ENCODE results near the gene FRYL. TPM values are rescaled to one million over a fixed set of nuclear protein-coding genes. Genes with fewer than 3 reads are reported as not detected.

The FRYL gene
- total RNA-seq, 6 experiments from 2014 or later, result 15.9 to 27.2 (median 23.3) TPM

- no peaks in the 10 kb centered on the region for H3K9me3 ChIP-seq
- no peak overlapping the region for H3K4me3 ChIP-seq
- no peaks in the 10 kb centered on the region for H3K27me3 ChIP-seq
- no peaks in the 10 kb centered on the region for H3K4me1 ChIP-seq
- 10% methylated on average over 3 of the region's 3 CpGs for WGBS (ENCODE audit: insufficient coverage, low coverage, low lambda C conversion rate, missing lambda C conversion rate)
- peak in 1 of 3 donors; percentile 63 for DNase-seq
- H3K27ac ChIP-seq, result no peak overlapping the region
- intact Hi-C loops (cut with DNase I), result loop anchor here in 1 of 2 donors (10.0 kb wide), 1 partner anchor 386 kb away; no protein-coding TSS in a partner anchor
- peak; percentile 98 to 100 (median 99) for ATAC-seq
- TF ChIP-seq CTCF (IDR thresholded peaks at IDR 0.05) (peak; percentile 81 to 95 (median 82)), POLR2A (IDR thresholded peaks at IDR 0.05) (no peak)
- peaks cover 0 to 23% (median 5%) of the 10 kb centered on the region in 4 donors for H3K36me3 ChIP-seq
Observed at GRCh38 chr4:48578132-48578968, 201.7 kb downstream of the FRYL start.

DNA sequence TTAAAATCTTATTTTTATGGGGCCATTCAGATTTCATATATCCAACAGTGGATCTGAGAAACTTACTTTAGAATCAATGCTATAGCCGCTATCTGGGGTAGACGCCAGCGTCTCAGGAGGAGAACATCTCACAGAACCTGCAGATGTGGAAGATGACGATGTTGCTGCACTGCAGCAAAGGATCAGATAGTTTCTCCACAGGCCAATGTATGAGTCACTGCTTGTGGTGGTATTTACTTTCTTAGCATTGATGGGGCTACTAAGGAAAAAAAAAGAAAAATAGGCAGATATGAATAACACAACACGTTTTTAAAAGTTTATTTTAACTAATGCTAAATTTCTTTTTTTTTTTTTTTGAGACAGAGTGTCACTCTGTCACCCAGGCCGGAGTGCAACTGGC is 204.1 kb downstream of the FRYL start:
- H3K27ac ChIP-seq, result no peak overlapping the region
- no peak for TF ChIP-seq CTCF (IDR thresholded peaks at IDR 0.05)
- TF ChIP-seq POLR2A (IDR thresholded peaks at IDR 0.05), result no peak
- H3K36me3 ChIP-seq, result peaks cover 0 to 30% (median 6%) of the 10 kb centered on the region in 4 donors
- H3K4me3 ChIP-seq, result no peak overlapping the region
- ATAC-seq (no peak), DNase-seq (no peak)
- H3K27me3 ChIP-seq, result no peaks in the 10 kb centered on the region
- 92% methylated on average over 5 of the region's 6 CpGs for WGBS (ENCODE audit: insufficient coverage, low coverage, low lambda C conversion rate, missing lambda C conversion rate)
- no peaks in the 10 kb centered on the region for H3K9me3 ChIP-seq
- intact Hi-C loops (cut with DNase I), result loop anchor here in 1 of 2 donors (10.0 kb wide), 1 partner anchor 389 kb away; no protein-coding TSS in a partner anchor
- H3K4me1 ChIP-seq, result no peaks in the 10 kb centered on the region

DNA sequence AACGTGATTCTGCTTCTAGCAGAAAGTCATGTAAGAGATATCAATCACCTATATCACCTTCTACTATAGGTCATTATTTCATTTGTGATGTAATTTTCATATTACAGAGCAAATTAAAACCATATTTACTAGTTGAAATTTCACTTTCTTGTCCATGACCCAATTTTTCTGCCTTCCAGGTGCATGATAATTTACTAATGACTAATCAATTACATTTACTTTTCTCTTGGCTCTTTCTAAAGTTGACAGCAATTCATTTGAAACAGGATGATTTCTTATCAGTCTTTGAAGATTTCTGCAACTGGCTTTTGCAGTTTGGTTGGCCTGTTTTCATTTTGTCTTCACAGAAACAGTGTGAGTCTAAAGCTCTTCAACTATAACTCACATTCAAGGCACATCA is 208.6 kb downstream of the FRYL start:
- DNase-seq (no peak), ATAC-seq (no peak)
- intact Hi-C loops (cut with DNase I), result loop anchor here in 1 of 2 donors (10.0 kb wide), 1 partner anchor 393 kb away; no protein-coding TSS in a partner anchor
- TF ChIP-seq POLR2A (IDR thresholded peaks at IDR 0.05) (no peak), CTCF (IDR thresholded peaks at IDR 0.05) (no peak)
- H3K36me3 ChIP-seq, result peaks cover 0 to 45% (median 10%) of the 10 kb centered on the region in 4 donors
- no peaks in the 10 kb centered on the region for H3K9me3 ChIP-seq
- no peak overlapping the region for H3K4me3 ChIP-seq
- H3K4me1 ChIP-seq, result no peaks in the 10 kb centered on the region
- WGBS (ENCODE audit: insufficient coverage, low coverage, low lambda C conversion rate, missing lambda C conversion rate), result 84% methylated on average over 1 of the region's 1 CpG
- H3K27ac ChIP-seq, result no peak overlapping the region
- H3K27me3 ChIP-seq, result no peaks in the 10 kb centered on the region

- DNase-seq, result no peak
- TF ChIP-seq CTCF (IDR thresholded peaks at IDR 0.05) (no peak), POLR2A (IDR thresholded peaks at IDR 0.05) (no peak)
- H3K27me3 ChIP-seq, result no peaks in the 10 kb centered on the region
- no peaks in the 10 kb centered on the region for H3K4me1 ChIP-seq
- no peak overlapping the region for H3K27ac ChIP-seq
- WGBS (ENCODE audit: insufficient coverage, low coverage, low lambda C conversion rate, missing lambda C conversion rate), result 94% methylated on average over 9 of the region's 9 CpGs
- no peak overlapping the region for H3K4me3 ChIP-seq
- peaks cover 0 to 45% (median 9%) of the 10 kb centered on the region in 4 donors for H3K36me3 ChIP-seq
- ATAC-seq, result peak in 1 of 4 donors; percentile 35
- no peaks in the 10 kb centered on the region for H3K9me3 ChIP-seq
- intact Hi-C loops (cut with DNase I), result loop anchor here in 1 of 2 donors (10.0 kb wide), 1 partner anchor 394 kb away; no protein-coding TSS in a partner anchor
Observed at GRCh38 chr4:48570646-48571220, 209.3 kb downstream of the FRYL start.

Data from right lobe of liver (tissue), 6 donors.